AG09309 (cell line): ENCODE data around the gene DPH6.

Source experiments
- DNase-seq: peaks from one replicate; pipeline ENCODE4 v3.0.0-alpha.2; 2010; ENCODE audit warnings: low read depth
- H3K4me3 ChIP-seq: 2 replicates; pipeline ENCODE4 v1.5.1; 2011; ENCODE audit warnings: mild to moderate bottlenecking, low read depth, low read length, moderate library complexity; ENCODE audit not compliant: control insufficient read depth
- TF ChIP-seq, protein P1 (sequence below): IDR thresholded peaks from 2 replicates; pipeline ENCODE4 v1.5.1; 2011; ENCODE audit warnings: mild to moderate bottlenecking, low read depth, low read length, inconsistent platforms; ENCODE audit not compliant: insufficient read depth, control insufficient read depth; ENCODE audit errors: missing control alignments

DPH6 gene

DNA sequence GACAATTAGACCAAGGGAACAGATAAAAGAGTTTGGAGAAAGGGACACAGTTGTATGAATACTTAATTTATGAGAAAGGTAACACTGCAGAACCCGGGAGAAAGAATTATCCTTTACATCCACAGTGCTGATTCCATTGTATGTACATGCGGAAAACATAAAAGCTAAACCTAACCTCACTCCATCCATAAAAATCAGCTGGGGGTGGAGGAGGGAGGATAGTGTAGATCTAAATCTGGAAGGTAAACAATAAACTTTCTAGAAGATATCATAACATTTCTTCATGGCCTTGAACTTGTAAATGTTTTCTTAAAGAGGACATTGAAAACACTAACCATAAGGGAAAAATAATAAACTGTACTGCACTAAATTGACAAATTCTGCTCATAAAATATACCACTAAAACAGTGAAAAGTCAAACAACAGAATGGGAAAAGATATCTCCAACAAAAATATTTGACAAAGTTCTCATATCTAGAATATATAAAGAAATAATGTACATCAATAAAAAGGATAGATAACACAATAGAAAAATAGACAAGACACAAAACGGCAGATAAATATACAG is 220.5 kb downstream of the DPH6 start:
- DNase-seq, result no peak
- no peak overlapping the region for H3K4me3 ChIP-seq
- TF ChIP-seq, protein P1, sequence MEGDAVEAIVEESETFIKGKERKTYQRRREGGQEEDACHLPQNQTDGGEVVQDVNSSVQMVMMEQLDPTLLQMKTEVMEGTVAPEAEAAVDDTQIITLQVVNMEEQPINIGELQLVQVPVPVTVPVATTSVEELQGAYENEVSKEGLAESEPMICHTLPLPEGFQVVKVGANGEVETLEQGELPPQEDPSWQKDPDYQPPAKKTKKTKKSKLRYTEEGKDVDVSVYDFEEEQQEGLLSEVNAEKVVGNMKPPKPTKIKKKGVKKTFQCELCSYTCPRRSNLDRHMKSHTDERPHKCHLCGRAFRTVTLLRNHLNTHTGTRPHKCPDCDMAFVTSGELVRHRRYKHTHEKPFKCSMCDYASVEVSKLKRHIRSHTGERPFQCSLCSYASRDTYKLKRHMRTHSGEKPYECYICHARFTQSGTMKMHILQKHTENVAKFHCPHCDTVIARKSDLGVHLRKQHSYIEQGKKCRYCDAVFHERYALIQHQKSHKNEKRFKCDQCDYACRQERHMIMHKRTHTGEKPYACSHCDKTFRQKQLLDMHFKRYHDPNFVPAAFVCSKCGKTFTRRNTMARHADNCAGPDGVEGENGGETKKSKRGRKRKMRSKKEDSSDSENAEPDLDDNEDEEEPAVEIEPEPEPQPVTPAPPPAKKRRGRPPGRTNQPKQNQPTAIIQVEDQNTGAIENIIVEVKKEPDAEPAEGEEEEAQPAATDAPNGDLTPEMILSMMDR, result no peak

DNA sequence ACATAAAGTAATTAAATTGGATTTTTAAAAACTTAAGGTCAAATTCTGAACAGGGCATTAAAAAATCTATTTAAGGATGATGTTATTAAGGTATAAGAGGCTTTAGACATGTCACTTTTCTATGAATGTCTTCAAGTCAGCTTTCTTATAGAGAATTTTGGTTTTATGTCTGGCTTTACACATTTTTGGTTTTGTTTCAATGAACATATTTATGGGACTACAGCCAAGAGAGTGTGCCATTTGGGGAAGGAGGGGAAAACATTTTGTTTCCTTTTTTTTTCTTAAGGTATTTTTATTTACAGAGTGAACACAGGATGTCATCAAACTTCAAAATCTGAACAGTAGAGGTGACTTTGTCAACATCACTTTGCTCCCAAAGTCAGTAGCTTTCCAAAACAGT is 222.8 kb downstream of the DPH6 start:
- no peak overlapping the region for H3K4me3 ChIP-seq
- DNase-seq, result no peak
- TF ChIP-seq, protein P1, result no peak

DNA sequence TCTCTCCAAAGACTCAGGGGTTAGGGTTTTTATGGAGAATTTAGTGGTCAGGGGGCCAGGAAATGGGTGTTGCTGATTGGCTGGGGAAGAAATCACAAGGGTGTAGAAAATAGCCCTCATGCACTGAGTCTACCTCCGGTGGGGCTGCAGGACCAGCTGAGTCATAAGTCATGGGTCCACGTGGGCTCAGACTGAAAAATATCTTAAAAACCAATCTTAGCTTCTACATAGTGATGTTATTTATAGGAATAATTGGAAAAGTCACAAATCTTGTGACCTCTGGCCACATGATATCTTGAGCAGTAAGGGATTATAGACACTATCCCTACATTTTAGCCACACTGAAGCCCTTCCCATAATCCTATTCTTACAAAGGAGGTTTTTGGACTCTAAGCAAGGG is 224.0 kb downstream of the DPH6 start:
- H3K4me3 ChIP-seq, result no peak overlapping the region
- TF ChIP-seq, protein P1, result no peak
- no peak for DNase-seq

DNA sequence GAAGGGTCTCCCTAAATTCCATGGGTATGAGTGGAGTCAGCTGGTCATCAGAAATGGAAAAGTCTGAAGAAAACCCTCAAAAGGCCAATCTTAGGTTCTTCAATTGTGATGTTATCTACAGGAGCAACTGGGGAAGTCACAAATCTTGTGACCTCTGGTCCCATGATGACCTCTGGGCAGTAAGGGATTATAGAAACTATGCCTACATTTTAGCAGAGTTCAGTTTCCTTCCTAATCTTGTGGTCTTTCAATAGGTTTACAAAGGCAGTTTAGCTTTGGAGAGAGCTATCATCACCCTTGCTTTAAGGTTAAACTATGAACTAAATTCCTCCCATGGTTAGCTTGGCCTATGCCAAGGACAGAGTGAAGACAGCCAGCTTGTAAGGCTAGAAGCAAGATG is 225.1 kb downstream of the DPH6 start:
- H3K4me3 ChIP-seq, result no peak overlapping the region
- TF ChIP-seq, protein P1, result no peak
- no peak for DNase-seq
